Panc1 (cell line): ENCODE data around the gene ZRANB1.

Experiments
- POLR2AphosphoS5 ChIP-seq: IDR thresholded peaks from 2 replicates; pipeline ENCODE4 v1.6.1; 2012; ENCODE audit warnings: mild to moderate bottlenecking, low read depth, low read length, moderate library complexity
- SIN3A ChIP-seq: IDR thresholded peaks from 2 replicates; pipeline ENCODE4 v1.6.1; 2012; ENCODE audit warnings: low read depth, mild to moderate bottlenecking, low read length, moderate library complexity, borderline replicate concordance; ENCODE audit not compliant: insufficient read depth
- TF ChIP-seq, protein P1 (sequence below): fragments of 450-650 bp; IDR thresholded peaks from 2 replicates; pipeline ENCODE4 v1.5.1; 2017; ENCODE audit warnings: mild to moderate bottlenecking
- TF ChIP-seq, protein P2 (sequence below), 2 experiments: IDR thresholded peaks; 2 replicates each; pipeline ENCODE4 v1.6.1; 2011 to 2012; ENCODE audit warnings: low read depth in 2 of 2, control low read depth in 1 of 2, low read length in 1 of 2, mild to moderate bottlenecking in 1 of 2, moderate library complexity in 1 of 2; ENCODE audit not compliant: insufficient read depth in 1 of 2

DNA sequence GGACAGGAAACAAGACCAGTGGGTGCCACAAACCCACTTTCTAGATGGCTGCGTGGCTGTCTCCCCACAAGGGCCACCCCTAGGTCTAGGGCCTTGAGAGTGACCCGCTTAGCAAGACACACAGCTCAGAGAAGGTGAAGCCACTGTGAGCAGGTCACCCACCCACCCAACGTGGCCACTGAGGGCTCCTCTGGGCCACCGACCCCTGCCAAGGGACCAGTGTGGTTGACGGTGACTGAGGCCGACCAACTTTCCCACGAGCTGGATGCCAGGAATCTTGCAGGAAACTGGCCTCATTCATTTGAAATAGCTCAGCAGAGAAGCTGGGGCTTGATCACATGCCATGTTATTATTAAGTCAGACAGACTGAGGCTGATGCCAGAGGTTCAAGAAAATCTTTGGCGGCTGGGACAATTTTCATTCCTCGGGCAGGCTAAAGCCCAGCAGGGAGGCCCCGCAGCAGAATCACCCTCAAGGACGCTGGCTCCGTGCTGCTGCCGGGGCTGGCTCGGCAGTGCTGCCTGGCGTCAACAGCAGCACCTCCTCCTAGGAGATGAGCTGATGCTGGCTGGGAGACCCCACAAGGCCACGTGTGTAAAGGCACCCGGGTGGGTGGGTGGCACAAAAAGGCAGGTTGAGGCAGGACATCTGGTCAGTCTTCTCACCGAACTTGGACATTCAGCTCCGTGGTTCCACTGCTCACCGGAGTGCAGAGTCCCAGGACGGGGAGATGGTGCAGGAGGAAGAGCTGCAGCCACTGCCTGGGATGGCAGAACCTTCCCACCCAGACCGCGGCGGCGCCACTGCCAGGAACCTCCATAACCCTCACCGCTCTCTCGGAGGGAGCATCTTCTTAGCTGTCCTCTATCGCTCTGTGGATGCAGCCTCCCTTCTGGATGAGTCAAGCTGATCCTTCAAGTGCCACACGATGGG lies 57.8 kb downstream of the ZRANB1 start:
- TF ChIP-seq, protein P1, sequence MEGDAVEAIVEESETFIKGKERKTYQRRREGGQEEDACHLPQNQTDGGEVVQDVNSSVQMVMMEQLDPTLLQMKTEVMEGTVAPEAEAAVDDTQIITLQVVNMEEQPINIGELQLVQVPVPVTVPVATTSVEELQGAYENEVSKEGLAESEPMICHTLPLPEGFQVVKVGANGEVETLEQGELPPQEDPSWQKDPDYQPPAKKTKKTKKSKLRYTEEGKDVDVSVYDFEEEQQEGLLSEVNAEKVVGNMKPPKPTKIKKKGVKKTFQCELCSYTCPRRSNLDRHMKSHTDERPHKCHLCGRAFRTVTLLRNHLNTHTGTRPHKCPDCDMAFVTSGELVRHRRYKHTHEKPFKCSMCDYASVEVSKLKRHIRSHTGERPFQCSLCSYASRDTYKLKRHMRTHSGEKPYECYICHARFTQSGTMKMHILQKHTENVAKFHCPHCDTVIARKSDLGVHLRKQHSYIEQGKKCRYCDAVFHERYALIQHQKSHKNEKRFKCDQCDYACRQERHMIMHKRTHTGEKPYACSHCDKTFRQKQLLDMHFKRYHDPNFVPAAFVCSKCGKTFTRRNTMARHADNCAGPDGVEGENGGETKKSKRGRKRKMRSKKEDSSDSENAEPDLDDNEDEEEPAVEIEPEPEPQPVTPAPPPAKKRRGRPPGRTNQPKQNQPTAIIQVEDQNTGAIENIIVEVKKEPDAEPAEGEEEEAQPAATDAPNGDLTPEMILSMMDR: no peak
- no peak for TF ChIP-seq POLR2AphosphoS5
- TF ChIP-seq, protein P2, sequence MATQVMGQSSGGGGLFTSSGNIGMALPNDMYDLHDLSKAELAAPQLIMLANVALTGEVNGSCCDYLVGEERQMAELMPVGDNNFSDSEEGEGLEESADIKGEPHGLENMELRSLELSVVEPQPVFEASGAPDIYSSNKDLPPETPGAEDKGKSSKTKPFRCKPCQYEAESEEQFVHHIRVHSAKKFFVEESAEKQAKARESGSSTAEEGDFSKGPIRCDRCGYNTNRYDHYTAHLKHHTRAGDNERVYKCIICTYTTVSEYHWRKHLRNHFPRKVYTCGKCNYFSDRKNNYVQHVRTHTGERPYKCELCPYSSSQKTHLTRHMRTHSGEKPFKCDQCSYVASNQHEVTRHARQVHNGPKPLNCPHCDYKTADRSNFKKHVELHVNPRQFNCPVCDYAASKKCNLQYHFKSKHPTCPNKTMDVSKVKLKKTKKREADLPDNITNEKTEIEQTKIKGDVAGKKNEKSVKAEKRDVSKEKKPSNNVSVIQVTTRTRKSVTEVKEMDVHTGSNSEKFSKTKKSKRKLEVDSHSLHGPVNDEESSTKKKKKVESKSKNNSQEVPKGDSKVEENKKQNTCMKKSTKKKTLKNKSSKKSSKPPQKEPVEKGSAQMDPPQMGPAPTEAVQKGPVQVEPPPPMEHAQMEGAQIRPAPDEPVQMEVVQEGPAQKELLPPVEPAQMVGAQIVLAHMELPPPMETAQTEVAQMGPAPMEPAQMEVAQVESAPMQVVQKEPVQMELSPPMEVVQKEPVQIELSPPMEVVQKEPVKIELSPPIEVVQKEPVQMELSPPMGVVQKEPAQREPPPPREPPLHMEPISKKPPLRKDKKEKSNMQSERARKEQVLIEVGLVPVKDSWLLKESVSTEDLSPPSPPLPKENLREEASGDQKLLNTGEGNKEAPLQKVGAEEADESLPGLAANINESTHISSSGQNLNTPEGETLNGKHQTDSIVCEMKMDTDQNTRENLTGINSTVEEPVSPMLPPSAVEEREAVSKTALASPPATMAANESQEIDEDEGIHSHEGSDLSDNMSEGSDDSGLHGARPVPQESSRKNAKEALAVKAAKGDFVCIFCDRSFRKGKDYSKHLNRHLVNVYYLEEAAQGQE (IDR thresholded peaks at IDR 0.05; ENCODE audit: insufficient read depth in 1 of 2, low read depth in 2 of 2, low read length in 1 of 2): no peak
- no peak for TF ChIP-seq SIN3A
